ENCODE results near the gene SGCD. TPM values are rescaled to one million over a fixed set of nuclear protein-coding genes. Genes with fewer than 3 reads are reported as not detected.

SGCD gene
- total RNA-seq, 2 experiments from 2014 or later, result not detected

DNA sequence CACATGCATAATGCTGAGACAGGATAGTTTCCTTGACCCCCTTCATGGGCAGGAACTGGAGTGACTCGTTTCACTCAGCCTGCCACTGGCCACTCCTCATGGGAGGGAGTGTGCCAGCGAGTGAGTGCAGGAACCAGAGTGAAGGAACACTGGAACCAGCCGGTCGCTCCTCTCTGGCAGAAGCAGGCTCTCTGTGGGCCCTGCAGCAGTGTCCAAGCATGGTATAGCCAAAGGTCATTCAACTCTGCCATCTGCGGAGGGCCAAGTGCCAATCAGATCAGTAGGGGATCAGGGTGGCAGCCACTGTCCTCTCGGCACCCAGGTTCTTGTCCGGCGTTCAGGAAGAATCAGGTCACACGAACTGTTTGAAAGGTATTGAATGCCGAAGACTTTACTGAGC, 353.9 kb downstream of the SGCD start:
- Histone ChIP-seq H3K27ac (ENCODE audit: low read depth, low read length, poor library complexity, severe bottlenecking) (no peak overlapping the region), H3K4me1 (ENCODE audit: insufficient read depth, low read length, poor library complexity, severe bottlenecking) (peaks cover 7% of the 10 kb centered on the region), H3K36me3 (ENCODE audit: insufficient read depth, low read length) (no peaks in the 10 kb centered on the region), H4K20me1 (ENCODE audit: insufficient read depth, low read length) (no peaks in the 10 kb centered on the region), H3K4me3 (ENCODE audit: low read depth, low read length, poor library complexity, severe bottlenecking) (no peak overlapping the region), H2AFZ (ENCODE audit: low read length) (no peak overlapping the region), H3K9me2 (ENCODE audit: insufficient read depth, low read length) (no peaks in the 10 kb centered on the region), H3K79me2 (ENCODE audit: insufficient read depth, low read depth, low read length) (no peaks in the 10 kb centered on the region), H3K9me3 (ENCODE audit: low read length) (no peaks in the 10 kb centered on the region), H3K4me2 (ENCODE audit: low read length) (no peak overlapping the region)
- intact Hi-C loops (cut with micrococcal nuclease; ENCODE audit: unreplicated experiment), result no loop called here
- ChIA-PET CTCF (ENCODE audit: unreplicated experiment) (interaction anchor here (0.7 kb wide), 1 partner anchor 33 kb away, joined by 3 read pairs; no protein-coding TSS in a partner anchor), POLR2A (no interaction called here)
- no peak for TF ChIP-seq CTCF (conservative IDR thresholded peaks at IDR 0.05; ENCODE audit: low read length)
- TF ChIP-seq EZH2phosphoT487 (IDR thresholded peaks at IDR 0.05; ENCODE audit: borderline replicate concordance, low read depth, low read length), result no peak
- DNase-seq (ENCODE audit: low spot score), result no peak
- no TSS peak for BruUV-seq (replicated peaks)

GRCh38 chr5:156681265-156681664, 354.3 kb downstream of the SGCD start:
- BruUV-seq (replicated peaks), result no TSS peak
- H3K4me1 ChIP-seq (ENCODE audit: insufficient read depth, low read length, poor library complexity, severe bottlenecking), result peaks cover 7% of the 10 kb centered on the region
- H3K36me3 ChIP-seq (ENCODE audit: insufficient read depth, low read length), result no peaks in the 10 kb centered on the region
- intact Hi-C loops (cut with micrococcal nuclease; ENCODE audit: unreplicated experiment), result no loop called here
- no peaks in the 10 kb centered on the region for H3K9me3 ChIP-seq (ENCODE audit: low read length)
- POLR2A ChIA-PET, result no interaction called here
- H3K4me3 ChIP-seq (ENCODE audit: low read depth, low read length, poor library complexity, severe bottlenecking), result no peak overlapping the region
- H3K79me2 ChIP-seq (ENCODE audit: insufficient read depth, low read depth, low read length), result no peaks in the 10 kb centered on the region
- H4K20me1 ChIP-seq (ENCODE audit: insufficient read depth, low read length), result no peaks in the 10 kb centered on the region
- H3K27ac ChIP-seq (ENCODE audit: low read depth, low read length, poor library complexity, severe bottlenecking), result no peak overlapping the region
- H3K9me2 ChIP-seq (ENCODE audit: insufficient read depth, low read length), result no peaks in the 10 kb centered on the region
- no peak overlapping the region for H2AFZ ChIP-seq (ENCODE audit: low read length)
- DNase-seq (ENCODE audit: low spot score), result no peak
- no peak for TF ChIP-seq CTCF (conservative IDR thresholded peaks at IDR 0.05; ENCODE audit: low read length)
- TF ChIP-seq EZH2phosphoT487 (IDR thresholded peaks at IDR 0.05; ENCODE audit: borderline replicate concordance, low read depth, low read length), result no peak
- CTCF ChIA-PET (ENCODE audit: unreplicated experiment), result interaction anchor here (0.7 kb wide), 1 partner anchor 32 kb away, joined by 3 read pairs; no protein-coding TSS in a partner anchor
- no peak overlapping the region for H3K4me2 ChIP-seq (ENCODE audit: low read length)

DNA sequence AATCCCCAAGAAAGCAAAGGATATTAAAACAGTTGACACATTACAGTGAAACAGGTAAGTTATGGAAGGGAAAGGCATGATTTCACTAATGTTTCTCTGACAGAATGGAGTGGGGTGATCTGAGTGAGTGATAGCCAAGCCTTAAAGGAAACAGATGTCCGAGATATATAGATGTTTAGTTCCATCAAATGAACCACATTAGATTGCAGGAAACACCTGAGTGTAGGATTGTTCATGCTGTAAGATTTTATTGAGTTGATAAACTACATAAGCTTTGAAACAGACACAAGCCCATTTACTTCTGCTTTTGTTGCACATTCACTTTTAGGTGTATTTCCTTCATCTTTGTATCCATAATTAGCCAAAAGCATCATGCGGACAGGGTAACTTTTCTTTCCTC, 356.0 kb downstream of the SGCD start:
- Histone ChIP-seq H3K9me3 (ENCODE audit: low read length) (no peaks in the 10 kb centered on the region), H3K36me3 (ENCODE audit: insufficient read depth, low read length) (no peaks in the 10 kb centered on the region), H2AFZ (ENCODE audit: low read length) (no peak overlapping the region), H3K27ac (ENCODE audit: low read depth, low read length, poor library complexity, severe bottlenecking) (no peak overlapping the region), H3K9me2 (ENCODE audit: insufficient read depth, low read length) (no peaks in the 10 kb centered on the region), H3K4me2 (ENCODE audit: low read length) (no peak overlapping the region), H3K79me2 (ENCODE audit: insufficient read depth, low read depth, low read length) (no peaks in the 10 kb centered on the region), H4K20me1 (ENCODE audit: insufficient read depth, low read length) (no peaks in the 10 kb centered on the region), H3K4me3 (ENCODE audit: low read depth, low read length, poor library complexity, severe bottlenecking) (no peak overlapping the region), H3K4me1 (ENCODE audit: insufficient read depth, low read length, poor library complexity, severe bottlenecking) (peaks cover 7% of the 10 kb centered on the region)
- ChIA-PET CTCF (ENCODE audit: unreplicated experiment) (no interaction called here), POLR2A (interaction anchor here (0.5 kb wide), 1 partner anchor 81 kb away, joined by 3 read pairs; no protein-coding TSS in a partner anchor)
- DNase-seq (ENCODE audit: low spot score), result peak; percentile 28
- BruUV-seq (replicated peaks), result no TSS peak
- TF ChIP-seq EZH2phosphoT487 (IDR thresholded peaks at IDR 0.05; ENCODE audit: borderline replicate concordance, low read depth, low read length), result no peak
- TF ChIP-seq CTCF (conservative IDR thresholded peaks at IDR 0.05; ENCODE audit: low read length), result no peak
- intact Hi-C loops (cut with micrococcal nuclease; ENCODE audit: unreplicated experiment), result no loop called here

Data from OCI-LY7 (cell line).